CD4-positive, alpha-beta T cell treated with Interleukin-17A for 4 hours (primary cell): ENCODE measurements around the gene FBXL5.

Experiments used
- DNase-seq: peaks from one replicate; pipeline ENCODE4 v3.0.0-alpha.2; 2020; ENCODE audit warnings: mixed read lengths

The FBXL5 gene

DNA sequence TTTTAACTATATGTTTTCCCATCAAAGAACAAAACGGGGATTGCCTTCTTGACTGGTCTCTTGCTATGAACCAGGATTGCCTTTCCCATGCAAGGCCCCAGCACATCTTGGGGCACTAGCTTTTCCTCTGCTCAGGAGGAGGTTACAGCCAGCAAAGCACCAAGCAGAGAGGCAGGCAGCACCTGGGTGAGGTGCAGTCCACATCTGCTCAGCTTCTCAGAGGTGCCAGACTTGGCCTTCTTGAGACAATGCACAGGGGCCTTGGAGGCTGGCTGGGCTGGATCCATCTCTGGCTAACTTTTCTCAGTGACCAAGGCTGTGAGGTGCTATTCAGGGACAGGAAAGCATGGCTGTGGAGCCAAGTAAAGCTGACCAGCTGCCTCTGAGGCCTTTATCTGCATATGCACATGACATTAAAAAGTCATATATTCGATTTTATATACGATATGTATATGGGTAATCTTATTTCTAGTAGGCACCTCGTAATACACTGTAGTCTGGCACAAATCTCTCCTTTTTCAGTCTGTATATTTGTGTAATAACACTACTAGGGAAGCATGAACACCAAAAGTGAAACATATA is 98.6 kb downstream of the FBXL5 start:
- DNase-seq: no peak
